GM19463 (cell line): ENCODE results near the gene RAB5A.
"Not testable (repeated sequence)": the region's sequence is repeated elsewhere in the genome, so short reads cannot be mapped to it uniquely, and the experiment has no call there.

Experiments
- ATAC-seq: cut with Tn5 transposase; IDR thresholded peaks from one replicate; pipeline ENCODE4 v1.9.1; 2021; ENCODE audit warnings: mild to moderate bottlenecking, moderate library complexity; ENCODE audit not compliant: unreplicated experiment

The RAB5A gene, protein sequence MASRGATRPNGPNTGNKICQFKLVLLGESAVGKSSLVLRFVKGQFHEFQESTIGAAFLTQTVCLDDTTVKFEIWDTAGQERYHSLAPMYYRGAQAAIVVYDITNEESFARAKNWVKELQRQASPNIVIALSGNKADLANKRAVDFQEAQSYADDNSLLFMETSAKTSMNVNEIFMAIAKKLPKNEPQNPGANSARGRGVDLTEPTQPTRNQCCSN

DNA sequence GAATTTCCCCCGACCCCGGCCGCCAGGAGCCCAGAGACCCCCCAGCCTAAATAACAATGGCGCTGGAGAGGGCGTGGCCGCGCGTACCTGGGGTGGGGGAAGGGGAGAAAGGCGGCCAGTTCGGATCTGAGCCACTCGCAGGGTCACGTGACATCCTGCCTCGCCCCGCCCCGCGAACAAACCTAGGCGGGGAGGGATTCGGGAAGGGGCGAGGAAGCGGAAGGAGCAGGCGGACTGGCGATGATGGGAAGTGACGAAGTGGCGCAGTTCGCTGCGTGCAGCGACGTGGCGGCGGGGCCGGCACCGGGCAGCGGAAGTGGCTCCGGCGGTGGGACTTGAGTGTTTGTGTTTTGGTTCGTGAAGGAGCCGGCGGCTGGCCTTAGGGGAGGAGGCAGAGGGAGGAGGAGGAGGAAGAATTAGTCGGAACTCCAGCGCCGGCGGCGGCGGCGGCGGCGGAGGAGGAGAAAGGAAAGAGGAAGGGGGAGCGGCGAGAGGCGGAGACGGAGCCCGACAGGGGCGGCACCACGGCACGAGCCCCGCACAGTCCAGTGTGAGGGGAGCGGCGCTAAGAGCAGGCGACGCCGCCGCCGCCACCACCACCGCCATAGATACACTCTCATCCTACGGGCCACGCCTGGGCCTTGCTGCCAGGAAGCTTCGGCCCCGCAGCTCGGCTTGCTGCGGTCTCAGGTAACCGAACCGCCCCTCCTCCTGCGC, at the start of gene RAB5A:
TSS of gene RAB5A (plus strand) at position 266 of the 717 bp plus-strand sequence. CDS start 3,802 bp downstream, outside the sequence.
- peak; percentile 94 for ATAC-seq

DNA sequence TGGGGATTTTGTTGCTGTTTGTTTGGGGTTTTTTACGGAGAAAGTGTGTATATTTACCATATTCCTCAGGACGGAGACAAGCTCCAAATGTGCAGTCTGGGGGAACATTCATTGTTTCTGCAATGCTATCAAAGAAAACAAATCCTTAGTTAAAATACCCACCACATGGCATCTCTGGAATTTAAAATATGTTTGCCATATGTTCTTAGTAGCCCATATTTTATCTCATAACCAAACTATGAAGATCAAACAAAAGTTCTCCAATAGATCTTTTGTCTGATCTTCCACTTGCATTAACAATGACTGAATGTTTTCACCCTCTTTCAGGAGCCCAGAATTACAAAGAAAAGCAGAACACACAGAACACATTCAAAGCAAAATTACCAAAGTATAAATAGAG, 48.2 kb upstream of the RAB5A start:
- no peak for ATAC-seq

DNA sequence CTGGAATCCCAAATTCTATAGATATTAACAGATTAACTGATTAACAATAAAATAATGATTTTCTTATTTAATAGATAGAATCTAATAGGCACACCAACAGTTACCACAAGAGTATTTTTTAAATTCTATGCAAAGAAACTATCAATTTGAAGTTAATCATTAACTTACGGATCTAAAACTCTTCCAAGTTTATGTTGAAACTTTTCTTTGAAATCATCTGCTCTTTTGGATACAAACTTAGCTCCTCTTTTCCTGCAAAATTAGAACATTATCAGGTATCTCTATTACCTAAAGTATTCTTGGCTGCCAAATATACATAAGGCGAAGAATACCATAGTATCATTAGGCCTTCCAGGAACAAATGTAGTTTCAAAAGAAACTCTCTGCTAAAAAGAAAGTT, 47.6 kb upstream of the RAB5A start:
- no peak for ATAC-seq

DNA sequence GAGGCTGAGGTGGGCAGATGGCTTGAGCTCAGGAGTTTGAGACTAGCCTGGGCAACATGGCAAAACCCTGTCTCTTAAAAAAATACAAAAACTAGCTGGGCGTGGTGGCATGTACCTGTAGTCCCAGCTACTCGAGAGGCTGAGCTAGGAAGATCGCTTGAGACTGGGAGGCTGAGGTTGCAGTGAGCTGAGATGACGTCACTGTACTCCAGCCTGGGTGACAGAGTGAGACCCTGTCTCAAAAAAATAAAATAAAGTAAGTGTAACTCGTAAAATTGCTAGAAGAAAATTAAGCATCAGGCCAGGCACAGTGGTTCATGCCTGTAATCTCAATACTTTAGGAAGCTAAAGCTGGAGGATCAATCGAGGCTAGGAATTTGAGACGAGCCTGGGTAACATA, 47.1 kb upstream of the RAB5A start:
- ATAC-seq: not testable (repeated sequence)

DNA sequence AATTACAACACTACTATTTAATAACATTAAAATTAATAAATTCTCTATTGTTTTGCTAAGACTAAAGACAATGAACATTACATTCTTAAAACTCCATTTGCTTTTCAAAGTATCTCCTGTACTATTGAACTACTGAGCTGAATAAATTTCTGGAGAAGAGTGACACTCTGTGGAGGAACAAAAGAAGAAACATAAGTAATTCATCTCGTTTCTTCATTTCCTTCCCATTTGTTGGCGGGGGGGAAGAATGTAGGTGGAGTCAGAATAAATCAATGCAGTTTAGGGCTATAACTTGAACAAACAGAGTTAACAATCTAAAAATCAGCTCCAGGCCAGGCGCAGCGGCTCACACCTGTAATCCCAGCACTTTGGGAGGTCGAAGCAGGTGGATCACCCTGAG, 45.6 kb upstream of the RAB5A start:
- no peak for ATAC-seq

DNA sequence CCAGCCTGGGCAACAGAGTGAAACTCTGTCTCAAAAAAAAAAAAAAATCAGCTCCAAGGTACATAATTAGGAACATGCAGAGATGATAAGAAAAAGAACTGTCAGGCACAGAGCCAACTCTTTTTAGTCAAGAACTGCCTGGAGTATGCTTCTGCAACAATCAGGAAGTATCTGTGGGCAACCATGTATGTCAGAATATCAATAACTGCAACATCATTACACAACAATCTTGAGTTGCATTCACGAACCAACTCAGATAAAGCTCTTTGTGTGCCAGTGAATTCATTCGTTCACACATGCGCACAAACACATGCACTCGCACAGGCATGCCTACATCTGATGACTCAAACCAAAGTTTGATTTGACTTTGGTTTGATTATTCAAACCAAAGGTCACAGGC, 45.0 kb upstream of the RAB5A start:
- no peak for ATAC-seq

DNA sequence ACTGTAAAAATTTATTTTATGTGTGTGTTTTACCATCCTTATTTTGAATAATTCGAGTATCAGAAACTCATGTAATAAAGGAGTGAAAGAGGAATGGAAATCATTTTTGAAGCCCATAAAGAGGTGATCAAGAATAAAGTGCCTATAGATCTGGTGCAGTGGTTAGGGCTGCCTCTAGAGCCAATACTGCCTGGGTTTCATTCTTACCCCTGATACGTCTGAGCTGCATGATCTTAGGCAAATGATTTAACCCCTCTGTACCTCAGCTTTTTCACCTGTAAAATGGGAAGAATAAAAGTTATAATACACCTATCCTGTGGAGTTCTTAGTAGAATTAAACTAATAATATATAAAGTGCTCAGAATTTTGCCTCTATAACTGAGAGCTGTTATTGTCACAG, 43.2 kb upstream of the RAB5A start:
- no peak for ATAC-seq

DNA sequence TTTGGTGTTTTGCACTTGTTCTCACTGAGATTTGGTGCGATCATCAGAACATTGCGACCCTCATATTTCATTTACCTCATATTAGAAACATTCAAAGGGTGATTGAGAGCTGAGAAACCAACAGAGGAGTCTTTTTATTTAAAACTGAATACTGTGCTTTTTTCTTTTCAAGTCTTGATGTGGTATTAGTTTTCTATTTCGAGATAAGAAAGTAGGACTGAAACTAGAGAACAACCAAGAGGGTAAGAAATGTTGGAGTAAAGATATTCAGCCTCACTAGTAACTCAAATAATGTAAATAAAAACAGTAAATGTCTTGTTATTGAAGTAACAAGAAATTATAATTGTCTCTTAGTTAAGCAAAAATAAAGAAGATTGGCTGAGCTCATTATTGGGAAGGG, 39.4 kb upstream of the RAB5A start:
- no peak for ATAC-seq

DNA sequence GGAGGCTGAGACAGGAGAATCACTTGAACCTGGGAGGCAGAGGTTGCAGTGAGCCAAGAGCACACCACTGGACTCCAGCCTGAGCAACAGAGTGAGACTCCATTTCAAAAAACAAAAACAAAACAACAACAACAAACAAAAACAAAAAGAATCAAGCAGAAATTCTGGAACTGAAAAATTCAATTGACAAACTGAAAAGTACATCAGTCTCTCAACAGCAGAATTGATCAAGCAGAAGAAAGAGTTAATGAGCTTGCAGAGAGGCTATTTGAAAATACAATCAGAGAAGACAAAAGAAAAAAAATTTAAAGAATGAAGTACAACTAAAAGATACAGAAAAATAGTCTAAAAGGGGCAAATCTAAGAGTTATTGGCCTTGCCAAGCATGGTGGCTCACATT, 35.4 kb upstream of the RAB5A start:
- ATAC-seq: no peak

DNA sequence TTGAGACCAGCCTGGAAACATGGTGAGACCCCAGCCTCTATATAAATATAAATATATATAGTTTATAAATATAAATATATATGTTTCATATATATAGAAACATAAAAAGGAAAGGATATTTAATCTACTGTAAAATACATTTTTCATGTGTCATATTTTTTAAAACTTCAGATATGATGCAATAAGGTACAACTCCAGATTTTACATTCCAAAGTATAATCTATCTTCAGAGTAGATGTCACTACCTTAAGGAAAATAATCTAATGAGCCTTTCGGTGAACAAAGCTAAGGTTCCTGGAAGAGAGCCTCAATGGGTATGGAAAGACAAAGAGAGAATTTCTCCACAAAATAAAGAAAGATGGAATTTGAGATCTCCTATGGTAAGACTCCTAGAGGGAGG, 29.7 kb upstream of the RAB5A start:
- ATAC-seq: no peak

DNA sequence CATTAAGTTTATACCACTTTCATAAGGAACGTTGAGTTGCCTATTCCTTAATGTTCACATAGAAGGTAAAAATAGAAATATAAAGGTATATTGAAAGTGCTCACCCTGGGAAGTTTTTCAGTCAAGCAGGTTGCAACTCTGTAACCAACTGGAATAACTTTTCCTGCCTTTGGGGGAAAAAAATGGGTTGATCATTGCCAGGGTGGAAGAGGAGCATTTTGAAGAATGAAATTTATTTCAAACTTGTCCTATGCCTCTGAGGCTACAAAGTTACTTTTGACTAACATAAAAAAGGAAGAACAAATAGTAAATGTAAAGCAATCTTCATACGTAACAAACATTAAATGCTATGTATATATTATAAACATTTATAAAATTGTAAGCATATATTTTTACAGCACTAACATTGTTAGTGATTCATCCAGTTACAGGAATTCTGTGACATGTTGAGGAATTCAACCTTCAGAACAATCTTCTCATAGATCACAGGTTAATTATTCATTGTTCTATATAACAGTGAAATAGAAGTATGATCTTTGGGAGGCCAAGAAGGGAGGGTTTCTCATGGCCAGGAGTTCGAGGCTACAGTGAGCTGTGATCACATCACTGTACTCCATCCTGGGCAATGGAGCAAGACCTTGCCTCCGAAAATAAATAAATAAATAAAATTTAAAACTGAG, 26.4 kb upstream of the RAB5A start:
- no peak for ATAC-seq

DNA sequence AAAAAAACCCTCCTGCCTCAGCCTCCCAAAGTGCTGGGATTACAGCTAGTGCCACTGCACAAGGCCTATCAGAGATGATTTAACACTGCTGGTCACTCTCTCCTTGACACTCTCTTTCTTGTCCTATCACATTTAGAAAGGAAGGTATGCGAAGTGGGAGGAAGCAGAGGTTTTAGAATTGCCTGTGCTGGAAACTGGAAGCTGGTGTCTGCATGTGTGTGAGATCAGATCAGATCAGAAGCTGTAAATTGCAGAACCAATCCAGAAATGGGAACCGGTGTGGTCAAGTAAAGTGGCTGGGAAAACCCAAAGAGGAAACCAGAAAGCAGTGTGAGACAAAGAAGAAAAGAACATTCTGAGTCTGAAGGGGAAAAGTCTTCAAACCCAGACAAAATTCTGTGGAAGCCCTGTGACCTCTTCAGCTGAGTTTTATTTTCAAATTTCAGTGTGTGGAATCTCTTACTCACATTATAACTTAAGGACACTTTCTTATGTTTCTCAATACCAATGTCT, 15.7 kb upstream of the RAB5A start:
- peak; percentile 83 for ATAC-seq

DNA sequence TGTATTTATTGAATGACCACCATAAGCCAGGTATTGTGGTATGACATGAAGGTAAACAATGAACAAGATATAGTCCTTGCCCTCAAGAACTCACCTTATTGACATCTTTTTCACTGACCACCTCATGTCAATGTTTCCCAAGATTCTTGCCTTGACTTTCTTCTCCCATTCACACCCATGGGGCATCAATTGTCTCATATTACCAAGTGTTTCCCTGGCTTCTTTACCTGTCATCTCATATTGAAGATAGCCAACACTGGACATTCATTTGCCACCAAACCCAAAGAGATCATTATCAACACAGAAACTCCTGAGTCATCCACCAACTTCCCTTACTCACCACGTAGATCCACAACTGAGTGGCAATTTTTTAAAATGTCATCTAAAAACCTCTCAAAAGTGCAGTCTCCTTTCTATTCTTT, 15.1 kb upstream of the RAB5A start:
- peak; percentile 45 for ATAC-seq

DNA sequence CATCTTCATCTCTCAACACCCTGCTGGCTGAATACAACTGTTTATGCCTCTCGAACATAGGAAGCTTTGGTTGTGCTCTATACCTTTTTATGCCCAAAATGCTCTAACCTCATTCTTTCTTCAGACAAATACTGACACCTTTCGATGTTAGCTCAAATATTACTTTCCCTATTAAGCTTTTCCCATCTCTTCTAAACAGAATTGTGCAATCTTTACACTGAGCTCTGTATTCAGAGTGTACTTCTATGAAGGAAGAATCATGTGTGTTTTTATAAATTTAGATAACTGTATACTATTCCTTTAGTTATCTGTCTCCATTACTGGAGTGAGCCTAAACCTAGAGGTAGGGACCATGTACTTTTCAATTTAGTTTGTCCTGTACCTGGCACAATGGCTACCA, 14.5 kb upstream of the RAB5A start:
- no peak for ATAC-seq

DNA sequence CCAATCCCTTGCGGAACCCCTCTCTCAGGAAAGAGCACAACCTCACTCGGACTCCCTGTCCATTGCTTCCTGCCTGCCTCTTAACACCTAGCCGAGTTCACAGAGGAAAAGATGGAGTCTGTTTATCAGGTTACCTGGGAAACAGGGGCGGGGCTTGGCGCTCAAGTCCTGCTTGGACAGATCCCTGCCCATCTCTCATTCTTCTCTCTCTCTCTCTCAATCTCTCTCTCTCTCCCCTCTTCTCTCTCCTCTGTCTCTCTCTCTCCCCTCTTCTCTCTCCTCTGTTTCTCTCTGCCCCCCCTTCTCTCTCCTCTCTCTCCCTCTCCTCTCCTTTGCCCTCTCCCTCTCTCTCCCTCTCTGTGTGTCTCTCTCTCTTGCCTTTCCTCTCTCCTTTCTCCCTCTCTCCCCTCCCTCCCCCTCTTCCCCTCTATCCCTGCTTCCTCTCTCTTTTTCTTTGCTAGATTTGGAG, 12.8 kb upstream of the RAB5A start, which contains the start of gene EFHB:
TSS of gene EFHB (minus strand) at position 120 of the 469 bp plus-strand sequence. CDS start 199 bp downstream, outside the sequence.
- ATAC-seq: peak; percentile 25

DNA sequence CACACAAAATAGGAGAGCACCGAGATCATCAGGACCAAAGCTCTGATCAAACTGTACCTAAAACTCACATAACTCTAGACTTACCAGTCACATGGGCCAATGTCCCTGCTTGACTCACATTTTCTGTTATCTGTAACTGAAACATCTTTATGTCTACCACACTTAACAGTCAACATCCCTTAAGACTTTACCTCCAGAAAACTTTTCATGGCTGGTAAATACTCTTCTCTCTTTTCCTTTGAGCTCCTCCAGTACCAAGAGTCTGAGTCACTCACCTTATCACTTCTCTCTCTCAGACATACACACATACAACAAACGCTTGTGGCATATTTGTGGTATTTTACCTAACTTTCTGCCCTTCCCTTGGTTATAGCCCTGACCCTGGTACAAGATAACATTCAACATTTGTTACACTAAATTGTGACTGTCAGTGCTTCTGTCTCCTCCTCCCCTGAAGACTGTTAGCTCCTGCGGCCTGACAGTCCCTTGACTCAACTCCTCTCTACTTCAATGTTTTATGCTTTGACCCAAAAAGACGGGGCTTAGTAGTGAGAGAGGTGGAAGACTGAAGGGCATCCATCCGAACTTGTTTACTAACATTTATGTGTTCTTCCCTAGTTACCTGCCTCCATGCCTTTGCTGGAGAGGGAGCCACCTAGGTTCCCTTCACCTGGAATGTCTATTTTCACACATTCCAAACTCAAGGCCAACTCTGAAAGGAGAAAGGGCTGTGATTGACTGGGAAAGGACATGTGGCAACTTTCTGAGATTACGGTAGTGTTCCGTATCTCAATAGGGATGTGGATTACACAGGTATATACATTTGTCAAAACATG, 9.2 kb upstream of the RAB5A start:
- ATAC-seq: no peak

DNA sequence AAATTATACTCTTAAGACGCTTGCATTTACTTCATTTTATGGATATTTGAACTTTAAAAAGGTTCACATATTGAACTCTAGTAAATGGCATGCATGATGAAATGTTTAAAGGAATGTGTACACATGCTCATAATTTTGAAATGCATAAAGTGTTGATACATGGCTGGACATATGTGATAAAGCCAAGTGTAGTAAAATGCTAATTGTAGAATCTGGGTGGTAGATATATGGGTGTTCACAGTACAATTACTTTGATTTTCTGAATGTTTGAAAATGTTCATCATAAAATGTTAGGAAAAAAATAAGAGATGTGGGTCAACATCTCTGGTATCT, 8.6 kb upstream of the RAB5A start:
- no peak for ATAC-seq

DNA sequence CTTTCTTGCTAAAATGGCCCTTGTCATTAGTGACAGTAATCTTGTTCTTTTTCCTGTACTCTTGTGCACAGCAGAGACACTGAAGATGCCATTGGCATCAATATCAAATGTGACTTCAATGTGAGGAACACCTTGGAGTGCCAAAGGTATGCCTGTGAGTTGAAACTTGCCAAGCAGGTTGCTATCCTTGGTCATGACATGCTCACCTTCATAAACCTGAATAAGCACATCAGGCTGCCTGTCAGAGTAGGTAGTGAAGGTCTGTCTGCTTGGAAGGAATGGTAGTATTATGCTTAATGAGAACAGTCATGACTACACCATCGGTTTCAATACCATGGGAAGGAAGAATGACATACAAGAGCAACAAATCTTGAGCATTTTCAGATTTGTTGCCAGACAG, 6.3 kb upstream of the RAB5A start:
- ATAC-seq: no peak

DNA sequence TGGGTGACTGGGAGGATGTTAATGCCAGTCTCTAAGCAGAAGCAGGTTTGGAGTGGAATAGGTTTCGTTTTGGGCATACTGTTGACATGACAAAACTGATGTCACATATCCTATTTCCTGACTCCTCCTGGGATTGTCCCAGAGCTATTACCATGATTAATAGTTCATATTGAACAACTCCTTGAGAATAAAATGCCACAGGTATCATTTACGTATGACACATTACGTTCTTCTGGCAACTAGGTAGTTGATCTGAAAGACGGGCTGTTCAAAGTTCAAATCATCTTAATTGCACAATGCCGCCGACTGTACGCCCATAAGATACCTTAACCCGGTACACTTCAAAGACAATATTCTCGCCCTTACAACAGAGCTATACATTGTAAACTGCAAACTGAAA, 1.4 kb upstream of the RAB5A start:
- ATAC-seq: no peak

DNA sequence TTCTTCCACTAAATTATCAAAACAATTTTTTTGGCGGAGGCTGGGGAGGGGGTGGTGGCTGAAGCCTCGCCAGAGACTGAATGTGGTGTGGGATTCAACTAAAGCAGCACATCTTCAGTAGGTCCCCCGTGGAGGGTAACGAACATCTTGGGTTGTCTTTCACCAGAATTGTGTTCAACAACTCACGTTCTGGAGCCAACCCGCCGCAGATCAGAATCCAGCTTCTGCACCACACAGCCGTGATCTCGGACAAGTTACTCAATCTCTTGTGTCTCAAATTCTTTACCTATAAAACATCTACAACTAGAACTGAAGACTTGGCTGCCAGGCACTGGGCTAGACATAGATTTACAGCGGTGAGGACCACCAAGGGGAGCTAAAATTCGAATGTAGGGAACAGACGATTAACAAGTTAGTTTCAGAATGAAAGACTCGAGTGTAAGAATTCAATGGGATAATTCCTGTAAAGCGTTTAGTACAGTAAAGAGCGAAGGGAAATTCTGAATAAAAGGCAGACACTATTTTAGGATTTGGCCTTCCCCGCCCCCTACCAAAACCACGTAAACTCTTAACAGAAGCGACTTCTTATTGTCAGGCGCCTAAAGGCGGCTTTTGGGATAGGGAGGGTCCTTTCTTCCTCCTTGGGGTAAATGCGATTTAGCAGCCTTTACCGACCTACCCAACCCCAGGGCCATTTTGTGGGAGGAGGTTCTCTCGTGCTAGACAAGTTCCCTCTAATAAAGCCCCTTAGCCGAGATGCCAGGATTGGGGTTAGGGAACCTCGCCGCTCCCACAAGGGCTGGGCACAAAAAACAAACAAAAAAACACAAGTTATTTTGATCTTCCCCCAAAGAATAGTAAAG, 697 bp upstream of the RAB5A start:
- peak; percentile 2 for ATAC-seq
